ENCODE measurements around the gene ITIH4. TPM values are rescaled to one million over a fixed set of nuclear protein-coding genes. Genes with fewer than 3 reads are reported as not detected.

Gene ITIH4
- total RNA-seq, 2 experiments from 2014 or later, result 35.8 to 40.4 TPM

DNA sequence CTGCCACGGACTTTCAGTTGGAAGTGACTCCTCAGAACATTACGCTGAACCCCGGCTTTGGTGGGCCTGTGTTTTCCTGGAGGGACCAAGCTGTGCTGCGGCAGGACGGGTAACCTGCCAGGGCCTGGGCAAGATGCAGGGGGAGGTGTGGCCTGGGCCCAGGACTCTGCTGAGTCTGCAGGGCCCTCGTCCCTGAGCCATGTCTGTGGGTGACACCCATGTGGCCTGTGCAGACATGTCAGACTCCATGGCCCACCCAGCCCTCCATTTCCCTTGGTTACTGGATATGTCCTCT lies 40.8 kb downstream of the ITIH4 start:
- no peaks in the 10 kb centered on the region for H3K9me3 ChIP-seq (ENCODE audit: control insufficient read depth in 1 of 2, insufficient read depth in 1 of 2, low read length in 2 of 2)
- Mint-ChIP-seq H3K36me3 (ENCODE audit: low read depth) (no peaks in the 10 kb centered on the region), H3K27ac (no peak overlapping the region), H3K9me3 (no peaks in the 10 kb centered on the region), H3K27me3 (no peaks in the 10 kb centered on the region), H3K4me1 (ENCODE audit: low read depth) (no peaks in the 10 kb centered on the region), H3K4me3 (no peak overlapping the region)
- DNase-seq, result no peak
- ChIA-PET POLR2A (no interaction called here), CTCF (no interaction called here)
- H3K27me3 ChIP-seq (ENCODE audit: control insufficient read depth in 1 of 2, insufficient read depth in 2 of 2, low read length in 2 of 2), result no peaks in the 10 kb centered on the region
- H3K36me3 ChIP-seq (ENCODE audit: insufficient read depth, low read length), result no peaks in the 10 kb centered on the region
- H3K4me1 ChIP-seq (ENCODE audit: insufficient read depth, low read length), result no peaks in the 10 kb centered on the region
- no peak for ATAC-seq (ENCODE audit: poor library complexity)
- no peak overlapping the region for H3K4me3 ChIP-seq (ENCODE audit: low read length)
- intact Hi-C loops (cut with DNase I, micrococcal nuclease), result no loop called here
- TF ChIP-seq, protein P1, sequence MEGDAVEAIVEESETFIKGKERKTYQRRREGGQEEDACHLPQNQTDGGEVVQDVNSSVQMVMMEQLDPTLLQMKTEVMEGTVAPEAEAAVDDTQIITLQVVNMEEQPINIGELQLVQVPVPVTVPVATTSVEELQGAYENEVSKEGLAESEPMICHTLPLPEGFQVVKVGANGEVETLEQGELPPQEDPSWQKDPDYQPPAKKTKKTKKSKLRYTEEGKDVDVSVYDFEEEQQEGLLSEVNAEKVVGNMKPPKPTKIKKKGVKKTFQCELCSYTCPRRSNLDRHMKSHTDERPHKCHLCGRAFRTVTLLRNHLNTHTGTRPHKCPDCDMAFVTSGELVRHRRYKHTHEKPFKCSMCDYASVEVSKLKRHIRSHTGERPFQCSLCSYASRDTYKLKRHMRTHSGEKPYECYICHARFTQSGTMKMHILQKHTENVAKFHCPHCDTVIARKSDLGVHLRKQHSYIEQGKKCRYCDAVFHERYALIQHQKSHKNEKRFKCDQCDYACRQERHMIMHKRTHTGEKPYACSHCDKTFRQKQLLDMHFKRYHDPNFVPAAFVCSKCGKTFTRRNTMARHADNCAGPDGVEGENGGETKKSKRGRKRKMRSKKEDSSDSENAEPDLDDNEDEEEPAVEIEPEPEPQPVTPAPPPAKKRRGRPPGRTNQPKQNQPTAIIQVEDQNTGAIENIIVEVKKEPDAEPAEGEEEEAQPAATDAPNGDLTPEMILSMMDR (IDR thresholded peaks at IDR 0.05), result no peak
- no peak overlapping the region for H3K27ac ChIP-seq (ENCODE audit: low read depth in 1 of 2, low read length in 2 of 2)

DNA sequence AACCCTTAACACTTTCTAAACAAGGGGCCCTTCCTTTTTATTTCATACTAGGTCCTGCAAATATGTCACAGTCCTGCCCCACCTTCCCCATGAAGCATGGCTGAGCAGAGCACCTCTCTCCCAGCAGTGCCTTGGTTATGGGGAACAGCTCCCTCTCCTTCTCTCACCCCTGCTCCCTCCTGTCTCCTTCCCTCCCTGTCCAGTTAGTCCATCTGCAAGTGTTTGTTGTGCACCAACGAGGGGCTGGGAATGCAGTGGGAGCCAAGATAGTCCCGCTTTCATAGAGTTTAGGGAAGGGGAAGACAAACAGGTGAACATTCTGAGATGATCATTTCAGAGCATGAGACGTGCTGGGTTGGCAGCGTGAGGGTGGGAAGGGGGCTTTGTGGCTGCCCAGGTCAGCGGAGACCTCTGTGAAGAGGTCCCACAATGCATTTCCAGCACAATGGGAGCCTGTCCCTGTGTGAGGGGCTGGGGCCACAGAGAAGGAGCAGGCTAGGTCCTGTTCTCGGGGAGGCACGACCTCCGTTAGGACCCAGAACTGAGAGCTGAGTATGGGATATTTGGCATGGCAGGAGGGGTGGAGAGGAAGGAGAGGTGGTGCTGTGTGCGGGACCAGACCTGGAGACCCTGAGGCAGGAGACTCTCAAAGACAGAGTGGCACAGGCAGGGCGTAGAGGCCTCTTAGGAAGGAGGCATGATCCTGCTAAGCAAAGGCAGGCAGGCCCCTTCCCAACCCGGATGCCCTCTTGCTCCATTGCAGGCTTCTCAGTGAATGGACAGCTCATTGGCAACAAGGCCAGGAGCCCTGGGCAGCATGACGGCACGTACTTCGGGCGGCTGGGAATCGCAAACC lies 41.4 kb downstream of the ITIH4 start:
- TF ChIP-seq, protein P1 (IDR thresholded peaks at IDR 0.05), result no peak
- intact Hi-C loops (cut with DNase I, micrococcal nuclease), result no loop called here
- POLR2A ChIA-PET, result no interaction called here
- Histone ChIP-seq H3K9me3 (ENCODE audit: control insufficient read depth in 1 of 2, insufficient read depth in 1 of 2, low read length in 2 of 2) (no peaks in the 10 kb centered on the region), H3K27ac (ENCODE audit: low read depth in 1 of 2, low read length in 2 of 2) (no peak overlapping the region), H3K4me3 (ENCODE audit: low read length) (no peak overlapping the region), H3K27me3 (ENCODE audit: control insufficient read depth in 1 of 2, insufficient read depth in 2 of 2, low read length in 2 of 2) (no peaks in the 10 kb centered on the region), H3K4me1 (ENCODE audit: insufficient read depth, low read length) (no peaks in the 10 kb centered on the region), H3K36me3 (ENCODE audit: insufficient read depth, low read length) (no peaks in the 10 kb centered on the region)
- DNase-seq, result no peak
- CTCF ChIA-PET, result no interaction called here
- Mint-ChIP-seq H3K27me3 (no peaks in the 10 kb centered on the region), H3K9me3 (no peaks in the 10 kb centered on the region), H3K4me3 (no peak overlapping the region), H3K36me3 (ENCODE audit: low read depth) (no peaks in the 10 kb centered on the region), H3K27ac (no peak overlapping the region), H3K4me1 (ENCODE audit: low read depth) (no peaks in the 10 kb centered on the region)
- ATAC-seq (ENCODE audit: poor library complexity), result no peak

DNA sequence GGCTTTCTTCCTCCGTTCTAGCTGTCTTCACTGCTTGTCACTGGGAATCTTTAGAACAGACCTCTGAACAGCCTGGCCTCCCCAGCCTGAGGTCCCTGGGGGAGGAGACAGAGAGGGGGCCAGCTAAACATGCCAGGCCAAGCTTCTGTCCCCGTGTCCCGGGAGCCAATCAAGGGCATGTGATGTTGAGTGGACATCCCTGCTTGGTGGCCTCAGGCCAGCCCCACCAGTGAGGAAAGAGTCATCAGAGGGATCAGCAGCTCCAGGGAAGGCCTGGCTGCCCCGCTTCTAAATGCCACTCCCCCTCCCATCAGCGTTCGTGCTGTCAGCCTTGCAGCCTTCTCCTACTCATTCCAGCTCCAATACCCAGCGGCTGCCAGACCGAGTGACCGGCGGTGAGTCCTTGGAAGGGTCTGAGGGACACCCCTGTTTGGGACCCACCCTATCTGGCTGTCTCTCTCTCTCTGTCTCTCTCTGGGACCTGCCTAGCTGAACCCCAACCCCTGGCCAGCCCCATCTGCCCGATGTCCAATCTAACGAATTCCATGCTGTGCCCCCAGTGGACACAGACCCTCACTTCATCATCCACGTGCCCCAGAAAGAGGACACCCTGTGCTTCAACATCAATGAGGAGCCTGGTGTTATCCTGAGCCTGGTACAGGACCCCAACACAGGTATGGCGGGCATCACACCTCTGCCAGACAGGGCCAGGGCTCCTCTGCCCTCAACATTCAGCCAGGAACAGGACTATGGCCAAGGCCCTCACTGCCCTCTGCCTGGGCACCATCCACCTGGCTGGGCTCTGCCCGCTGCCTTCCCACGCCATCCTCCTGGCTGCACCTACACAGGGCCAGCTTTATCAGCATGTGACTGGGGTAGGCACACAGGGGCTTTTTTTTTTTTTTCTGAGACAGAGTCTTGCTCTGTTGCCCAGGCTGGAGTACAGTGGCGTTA lies 42.5 kb downstream of the ITIH4 start:
- intact Hi-C loops (cut with DNase I, micrococcal nuclease), result no loop called here
- DNase-seq, result no peak
- no peaks in the 10 kb centered on the region for H3K36me3 Mint-ChIP-seq (ENCODE audit: low read depth)
- ChIA-PET POLR2A (no interaction called here), CTCF (no interaction called here)
- no peaks in the 10 kb centered on the region for H3K9me3 Mint-ChIP-seq
- H3K4me1 Mint-ChIP-seq (ENCODE audit: low read depth), result no peaks in the 10 kb centered on the region
- H3K4me3 Mint-ChIP-seq, result no peak overlapping the region
- Histone ChIP-seq H3K27ac (ENCODE audit: low read depth in 1 of 2, low read length in 2 of 2) (no peak overlapping the region), H3K9me3 (ENCODE audit: control insufficient read depth in 1 of 2, insufficient read depth in 1 of 2, low read length in 2 of 2) (no peaks in the 10 kb centered on the region), H3K4me1 (ENCODE audit: insufficient read depth, low read length) (no peaks in the 10 kb centered on the region), H3K27me3 (ENCODE audit: control insufficient read depth in 1 of 2, insufficient read depth in 2 of 2, low read length in 2 of 2) (no peaks in the 10 kb centered on the region), H3K4me3 (ENCODE audit: low read length) (no peak overlapping the region), H3K36me3 (ENCODE audit: insufficient read depth, low read length) (no peaks in the 10 kb centered on the region)
- TF ChIP-seq, protein P1 (IDR thresholded peaks at IDR 0.05), result no peak
- ATAC-seq (ENCODE audit: poor library complexity), result no peak
- no peak overlapping the region for H3K27ac Mint-ChIP-seq
- no peaks in the 10 kb centered on the region for H3K27me3 Mint-ChIP-seq

Data from CD4-positive, alpha-beta T cell (primary cell).